Keratinocyte (primary cell): ENCODE measurements around the gene SLF2. TPM values are rescaled to one million over a fixed set of nuclear protein-coding genes. Genes with fewer than 3 reads are reported as not detected.

Experiments
- DNase-seq: peaks from one replicate; pipeline ENCODE4 v3.0.0-alpha.2; 2011; ENCODE audit warnings: low read depth, missing footprints, low spot score
- FAIRE-seq: peaks from 2 replicates; lab custom pipeline; 2011; peaks lifted over from hg19 to GRCh38; lab: Jason Lieb, UNC
- H2AFZ ChIP-seq: 2 replicates; pipeline ENCODE4 v1.6.0; 2012; ENCODE audit warnings: low read length, control low read depth, inconsistent platforms; ENCODE audit not compliant: control insufficient read depth
- H3K27ac ChIP-seq: 2 replicates; pipeline ENCODE4 v1.5.1; 2011; ENCODE audit warnings: low read length; ENCODE audit not compliant: control insufficient read depth, insufficient read depth
- H3K27me3 ChIP-seq: 3 replicates; pipeline ENCODE4 v1.6.0; 2011; ENCODE audit warnings: low read length; ENCODE audit not compliant: control insufficient read depth, insufficient read depth; ENCODE audit errors: extremely low read depth
- H3K36me3 ChIP-seq, 2 experiments: 2 replicates in 1 of 2; 3 replicates in 1 of 2; pipeline ENCODE4 v1.5.1; 2011; ENCODE audit warnings: low read length in 2 of 2, mild to moderate bottlenecking in 1 of 2; ENCODE audit not compliant: control insufficient read depth in 2 of 2, insufficient read depth in 2 of 2; ENCODE audit errors: extremely low read depth in 1 of 2
- H3K4me1 ChIP-seq: 3 replicates; pipeline ENCODE4 v1.5.1; 2011; ENCODE audit warnings: low read length; ENCODE audit not compliant: control insufficient read depth, insufficient read depth; ENCODE audit errors: extremely low read depth
- H3K4me2 ChIP-seq: 3 replicates; pipeline ENCODE4 v1.6.0; 2011; ENCODE audit warnings: low read depth, low read length; ENCODE audit not compliant: control insufficient read depth, insufficient read depth; ENCODE audit errors: extremely low read depth
- H3K4me3 ChIP-seq, 3 experiments: fragments of 200-600 bp in 1 of 3; sonication (generic) in 1 of 3; 2 replicates in 2 of 3; 3 replicates in 1 of 3; pipeline ENCODE4 v1.5.1; 2011 to 2016; ENCODE audit warnings: low read length in 3 of 3, mild to moderate bottlenecking in 3 of 3, control low read depth in 2 of 3, inconsistent platforms in 1 of 3, low read depth in 1 of 3, mixed read lengths in 1 of 3, mixed run types in 1 of 3, moderate library complexity in 1 of 3; ENCODE audit not compliant: control insufficient read depth in 2 of 3, insufficient read depth in 2 of 3; ENCODE audit errors: extremely low read depth in 1 of 3
- H3K79me2 ChIP-seq: 2 replicates; pipeline ENCODE4 v1.6.0; 2012; ENCODE audit warnings: low read length; ENCODE audit not compliant: control insufficient read depth, insufficient read depth
- H3K9ac ChIP-seq: 3 replicates; pipeline ENCODE4 v1.6.0; 2011; ENCODE audit warnings: low read length; ENCODE audit not compliant: control insufficient read depth, insufficient read depth; ENCODE audit errors: extremely low read depth
- H3K9me1 ChIP-seq: 3 replicates; pipeline ENCODE4 v1.6.0; 2011; ENCODE audit warnings: low read length; ENCODE audit not compliant: control insufficient read depth, insufficient read depth; ENCODE audit errors: extremely low read depth
- H3K9me3 ChIP-seq: 2 replicates; pipeline ENCODE4 v1.5.1; 2012; ENCODE audit warnings: low read depth, low read length; ENCODE audit not compliant: control insufficient read depth
- H4K20me1 ChIP-seq: 3 replicates; pipeline ENCODE4 v1.6.0; 2011; ENCODE audit warnings: low read length; ENCODE audit not compliant: control insufficient read depth, insufficient read depth; ENCODE audit errors: extremely low read depth
- EZH2 ChIP-seq: IDR thresholded peaks from one replicate; pipeline ENCODE4 v1.6.1; 2012; ENCODE audit warnings: inconsistent platforms, mild to moderate bottlenecking, low read length, moderate library complexity
- dilution Hi-C: fragments of 300-500 bp; cut with MboI; formaldehyde crosslinking; loops from one replicate; pipeline ENCODE4 v1.7.0; 2020; ENCODE audit warnings: low sequenced_read_pairs; ENCODE audit not compliant: extremely low pct_ligation_motif_present
- polyA plus RNA-seq, 5 experiments: library from polyadenylated mRNA; depleted of rRNA in 3 of 5; stranded (reverse) in 3 of 5; stranded (forward) in 1 of 5; unstranded in 1 of 5; fragments of >200 nt; gene quantifications; 1 replicate in 1 of 5; 2 replicates in 3 of 5; 3 replicates in 1 of 5; pipeline versions ENCODE4 v1.2.1 to v1.2.3, GENCODE V29; 2011 to 2012; ENCODE audit warnings: missing spikeins in 2 of 5, low read depth in 1 of 5, low replicate concordance in 1 of 5
- TF ChIP-seq, protein P1 (sequence below), 3 experiments: IDR thresholded peaks in 1 of 3; conservative IDR thresholded peaks in 1 of 3; optimal IDR thresholded peaks in 1 of 3; 2 replicates in 2 of 3; 3 replicates in 1 of 3; pipeline versions ENCODE3 to v1.5.1; 2011; ENCODE audit warnings: low read length in 3 of 3, mild to moderate bottlenecking in 3 of 3, moderate library complexity in 2 of 3, control low read depth in 1 of 3, inconsistent platforms in 1 of 3; ENCODE audit not compliant: insufficient read depth in 2 of 3; ENCODE audit errors: extremely low read depth in 1 of 3

The SLF2 gene
- polyA plus RNA-seq, 1 donor (not counting 4 experiments of a cell fraction or from before 2014, with no cell fraction given) = 7.1 TPM

DNA sequence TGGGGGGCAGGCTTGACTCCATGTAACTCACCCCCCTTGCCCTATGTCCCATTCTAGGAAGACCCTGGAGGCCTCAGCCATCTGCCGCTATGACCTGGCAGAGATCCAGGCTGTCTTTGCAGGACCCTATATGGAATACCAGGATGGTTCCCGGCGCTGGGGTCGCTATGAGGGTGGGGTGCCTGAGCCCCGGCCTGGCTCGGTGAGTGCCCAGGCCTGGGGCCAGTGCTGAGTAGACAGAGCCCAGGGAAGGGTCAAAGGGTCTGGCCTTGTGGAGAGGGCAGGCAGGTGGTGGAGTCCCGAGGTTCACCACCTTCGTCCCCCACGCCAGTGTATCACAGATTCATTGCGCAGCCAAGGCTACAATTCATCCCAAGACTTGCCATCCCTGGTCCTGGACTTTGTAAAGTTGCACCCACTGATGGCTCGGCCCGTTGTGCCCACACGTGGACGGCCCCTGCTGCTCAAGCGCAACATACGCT is 67.1 kb downstream of the SLF2 start:
- no peak for FAIRE-seq
- H3K4me2 ChIP-seq = no peak overlapping the region
- H3K4me3 ChIP-seq = no peak overlapping the region
- no peak overlapping the region for H3K27ac ChIP-seq
- H3K9me1 ChIP-seq = peaks cover under 1% of the 10 kb centered on the region
- H3K4me1 ChIP-seq = no peaks in the 10 kb centered on the region
- TF ChIP-seq EZH2 = no peak
- TF ChIP-seq, protein P1, sequence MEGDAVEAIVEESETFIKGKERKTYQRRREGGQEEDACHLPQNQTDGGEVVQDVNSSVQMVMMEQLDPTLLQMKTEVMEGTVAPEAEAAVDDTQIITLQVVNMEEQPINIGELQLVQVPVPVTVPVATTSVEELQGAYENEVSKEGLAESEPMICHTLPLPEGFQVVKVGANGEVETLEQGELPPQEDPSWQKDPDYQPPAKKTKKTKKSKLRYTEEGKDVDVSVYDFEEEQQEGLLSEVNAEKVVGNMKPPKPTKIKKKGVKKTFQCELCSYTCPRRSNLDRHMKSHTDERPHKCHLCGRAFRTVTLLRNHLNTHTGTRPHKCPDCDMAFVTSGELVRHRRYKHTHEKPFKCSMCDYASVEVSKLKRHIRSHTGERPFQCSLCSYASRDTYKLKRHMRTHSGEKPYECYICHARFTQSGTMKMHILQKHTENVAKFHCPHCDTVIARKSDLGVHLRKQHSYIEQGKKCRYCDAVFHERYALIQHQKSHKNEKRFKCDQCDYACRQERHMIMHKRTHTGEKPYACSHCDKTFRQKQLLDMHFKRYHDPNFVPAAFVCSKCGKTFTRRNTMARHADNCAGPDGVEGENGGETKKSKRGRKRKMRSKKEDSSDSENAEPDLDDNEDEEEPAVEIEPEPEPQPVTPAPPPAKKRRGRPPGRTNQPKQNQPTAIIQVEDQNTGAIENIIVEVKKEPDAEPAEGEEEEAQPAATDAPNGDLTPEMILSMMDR (optimal IDR thresholded peaks at IDR 0.05 in 1 of 3, IDR thresholded peaks at IDR 0.05 in 1 of 3, conservative IDR thresholded peaks at IDR 0.05 in 1 of 3; ENCODE audit: extremely low read depth in 1 of 3, insufficient read depth in 2 of 3, low read length in 3 of 3) = no peak
- H4K20me1 ChIP-seq = no peaks in the 10 kb centered on the region
- no peaks in the 10 kb centered on the region for H3K27me3 ChIP-seq
- H3K36me3 ChIP-seq = peaks cover 9 to 22% of the 10 kb centered on the region in 2 experiments
- no peaks in the 10 kb centered on the region for H3K79me2 ChIP-seq
- H2AFZ ChIP-seq = no peak overlapping the region
- no peaks in the 10 kb centered on the region for H3K9me3 ChIP-seq
- no peak for DNase-seq
- H3K9ac ChIP-seq = no peak overlapping the region
- dilution Hi-C loops = no loop called here

DNA sequence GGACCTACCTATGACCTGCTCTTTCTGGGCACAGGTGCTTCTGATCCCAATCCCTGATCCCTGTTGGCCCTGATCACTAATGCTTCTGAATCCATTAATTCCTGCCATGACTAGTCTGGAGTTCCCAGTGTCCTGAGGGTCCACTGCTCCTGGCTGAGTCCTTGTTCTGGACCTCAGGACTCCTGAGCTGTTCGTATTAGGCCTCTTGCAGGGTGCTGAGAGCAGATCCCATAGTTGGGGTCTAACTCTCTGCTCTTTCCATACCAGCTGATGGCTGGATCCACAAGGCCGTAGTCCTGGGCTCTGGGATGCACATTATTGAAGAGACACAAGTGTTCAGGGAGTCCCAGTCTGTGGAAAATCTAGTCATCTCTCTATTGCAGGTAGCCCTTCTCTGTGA is 67.5 kb downstream of the SLF2 start:
- peaks cover 2% of the 10 kb centered on the region for H3K9me1 ChIP-seq
- peaks cover 9 to 23% of the 10 kb centered on the region in 2 experiments for H3K36me3 ChIP-seq
- no peak for FAIRE-seq

More for the DNA sequence above, 67.5 kb downstream of the SLF2 start:
- peaks cover 2% of the 10 kb centered on the region for H3K79me2 ChIP-seq
- H2AFZ ChIP-seq = no peak overlapping the region
- H3K27me3 ChIP-seq = no peaks in the 10 kb centered on the region
- H3K9ac ChIP-seq = no peak overlapping the region
- H3K4me1 ChIP-seq = no peaks in the 10 kb centered on the region
- H3K27ac ChIP-seq = no peak overlapping the region
- no peaks in the 10 kb centered on the region for H4K20me1 ChIP-seq
- H3K9me3 ChIP-seq = no peaks in the 10 kb centered on the region
- no peak overlapping the region for H3K4me2 ChIP-seq
- dilution Hi-C loops = no loop called here
- no peak overlapping the region for H3K4me3 ChIP-seq
- TF ChIP-seq, protein P1 (optimal IDR thresholded peaks at IDR 0.05 in 1 of 3, IDR thresholded peaks at IDR 0.05 in 1 of 3, conservative IDR thresholded peaks at IDR 0.05 in 1 of 3; ENCODE audit: extremely low read depth in 1 of 3, insufficient read depth in 2 of 3, low read length in 3 of 3) = no peak
- TF ChIP-seq EZH2 = no peak
- no peak for DNase-seq
